LNCAP (cell line): Measurements from ENCODE around the gene CXXC1.

Source experiments
- TF ChIP-seq, protein P1 (sequence below): fragments of 450-650 bp; IDR thresholded peaks from 2 replicates; pipeline ENCODE4 v1.5.1; 2017; ENCODE audit warnings: mild to moderate bottlenecking

The CXXC1 gene

DNA sequence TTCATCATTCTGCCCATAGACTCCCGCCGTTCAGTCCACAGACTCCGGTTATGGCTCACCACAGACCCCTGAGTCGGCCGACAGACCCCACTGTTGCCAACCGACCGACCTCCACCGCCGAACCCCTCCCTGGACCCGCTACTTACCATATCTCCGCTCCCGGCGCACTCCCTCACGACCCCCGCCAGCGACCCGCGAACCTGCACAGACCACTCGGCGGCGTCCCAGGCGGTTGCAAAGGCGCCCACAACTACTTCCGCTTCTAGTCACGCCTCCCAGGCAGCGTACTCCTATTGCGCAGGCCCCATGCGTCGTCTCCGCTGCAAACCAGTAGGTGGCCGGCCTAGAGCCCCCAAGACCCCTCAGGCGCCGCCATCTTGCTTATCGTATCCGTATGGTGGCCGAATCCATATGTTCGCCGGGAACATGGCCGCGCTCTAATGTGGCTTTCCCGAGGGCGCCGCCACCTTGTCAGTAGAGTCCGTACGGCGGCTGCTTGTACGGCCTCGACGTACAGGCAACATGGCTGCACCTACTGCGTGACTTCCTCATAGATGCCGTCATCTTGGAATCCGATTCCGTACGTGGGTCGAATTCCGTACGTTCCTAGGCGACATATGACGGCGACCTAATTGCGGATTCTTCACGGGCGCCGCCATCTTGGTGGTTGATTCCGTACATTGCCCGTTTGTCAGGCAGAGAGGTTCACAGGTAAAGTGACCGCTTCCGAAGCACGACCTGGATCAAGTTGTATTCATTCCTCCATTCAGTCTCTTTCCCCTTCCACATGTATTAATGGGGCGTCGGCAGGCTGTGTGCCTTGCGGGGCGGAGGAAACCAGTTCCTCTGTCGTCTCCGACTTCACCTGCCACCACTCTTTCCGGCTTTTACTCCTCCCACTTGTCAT is at the start of gene CXXC1:
CXXC1 (minus strand) TSS at position 252 of the 907 bp plus-strand sequence; CDS start at position 149, 103 bp downstream.
- TF ChIP-seq, protein P1, sequence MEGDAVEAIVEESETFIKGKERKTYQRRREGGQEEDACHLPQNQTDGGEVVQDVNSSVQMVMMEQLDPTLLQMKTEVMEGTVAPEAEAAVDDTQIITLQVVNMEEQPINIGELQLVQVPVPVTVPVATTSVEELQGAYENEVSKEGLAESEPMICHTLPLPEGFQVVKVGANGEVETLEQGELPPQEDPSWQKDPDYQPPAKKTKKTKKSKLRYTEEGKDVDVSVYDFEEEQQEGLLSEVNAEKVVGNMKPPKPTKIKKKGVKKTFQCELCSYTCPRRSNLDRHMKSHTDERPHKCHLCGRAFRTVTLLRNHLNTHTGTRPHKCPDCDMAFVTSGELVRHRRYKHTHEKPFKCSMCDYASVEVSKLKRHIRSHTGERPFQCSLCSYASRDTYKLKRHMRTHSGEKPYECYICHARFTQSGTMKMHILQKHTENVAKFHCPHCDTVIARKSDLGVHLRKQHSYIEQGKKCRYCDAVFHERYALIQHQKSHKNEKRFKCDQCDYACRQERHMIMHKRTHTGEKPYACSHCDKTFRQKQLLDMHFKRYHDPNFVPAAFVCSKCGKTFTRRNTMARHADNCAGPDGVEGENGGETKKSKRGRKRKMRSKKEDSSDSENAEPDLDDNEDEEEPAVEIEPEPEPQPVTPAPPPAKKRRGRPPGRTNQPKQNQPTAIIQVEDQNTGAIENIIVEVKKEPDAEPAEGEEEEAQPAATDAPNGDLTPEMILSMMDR, result peak; percentile 22; the same call in 1 of the 2 replicates

DNA sequence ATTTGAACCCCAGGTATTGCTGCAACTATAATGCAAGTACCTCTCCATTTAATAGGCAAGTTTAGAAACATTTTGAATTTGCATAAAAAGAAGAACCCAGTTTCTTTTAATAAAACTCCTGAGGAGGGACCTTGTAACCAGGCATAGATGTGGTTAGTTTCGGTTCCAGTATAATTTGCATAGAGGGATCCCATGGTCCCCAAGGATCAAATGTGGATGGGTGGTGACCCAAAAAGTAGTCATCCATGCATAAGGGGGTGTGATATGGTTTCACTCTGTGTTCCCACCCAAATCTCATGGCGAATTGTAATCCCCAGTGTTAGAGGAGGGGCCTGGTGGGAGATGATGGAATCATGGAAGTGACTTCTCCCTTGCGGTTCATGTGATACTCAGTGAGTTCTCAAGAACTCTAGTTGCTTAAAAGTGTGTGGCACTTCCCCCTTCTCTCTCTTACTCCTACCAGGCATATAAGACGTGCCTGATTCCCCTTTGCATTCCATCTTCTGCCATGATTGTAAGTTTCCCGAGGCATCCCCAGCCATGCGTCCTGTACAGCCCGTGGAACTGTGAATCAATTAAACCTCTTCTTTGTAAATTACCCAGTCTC is 47.2 kb upstream of the CXXC1 start:
- TF ChIP-seq, protein P1, result no peak

DNA sequence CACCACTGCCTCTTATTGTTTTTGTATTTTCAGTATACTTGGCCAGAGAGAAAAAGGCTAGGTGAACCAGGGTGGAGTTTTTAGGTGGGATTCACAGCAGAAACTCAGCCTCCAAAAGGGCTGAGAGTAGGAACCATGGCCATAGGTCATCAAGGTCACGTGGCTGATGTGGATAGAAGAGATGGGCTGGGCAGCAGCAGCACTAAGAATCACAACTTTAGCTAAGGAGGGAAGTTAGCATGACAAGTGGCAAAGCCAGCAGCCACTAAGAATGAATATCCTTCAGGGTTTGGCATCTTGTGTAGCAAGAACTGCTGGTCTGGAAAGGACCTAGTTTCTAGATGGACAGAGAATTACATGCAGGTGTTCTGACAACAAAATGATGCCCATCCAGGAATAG is 44.2 kb upstream of the CXXC1 start:
- TF ChIP-seq, protein P1, result no peak

DNA sequence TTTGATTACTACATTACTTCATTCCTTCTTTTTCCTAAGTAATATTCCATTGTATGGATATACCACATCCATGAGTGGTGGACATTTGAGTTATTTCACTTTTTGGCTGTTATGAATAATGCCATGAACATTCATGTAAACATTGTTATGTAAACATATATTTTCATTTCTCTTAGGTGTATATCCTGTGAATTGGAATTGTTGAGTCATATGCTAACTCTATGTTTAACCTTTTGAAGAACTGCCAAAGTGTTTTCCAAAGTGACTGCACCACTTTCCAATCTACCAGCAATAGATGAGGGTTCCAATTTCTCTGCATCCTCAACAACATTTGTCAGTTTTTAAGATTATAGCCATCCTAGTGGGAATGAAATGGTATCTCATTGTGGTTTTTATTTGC is 42.7 kb upstream of the CXXC1 start:
- TF ChIP-seq, protein P1, result no peak

DNA sequence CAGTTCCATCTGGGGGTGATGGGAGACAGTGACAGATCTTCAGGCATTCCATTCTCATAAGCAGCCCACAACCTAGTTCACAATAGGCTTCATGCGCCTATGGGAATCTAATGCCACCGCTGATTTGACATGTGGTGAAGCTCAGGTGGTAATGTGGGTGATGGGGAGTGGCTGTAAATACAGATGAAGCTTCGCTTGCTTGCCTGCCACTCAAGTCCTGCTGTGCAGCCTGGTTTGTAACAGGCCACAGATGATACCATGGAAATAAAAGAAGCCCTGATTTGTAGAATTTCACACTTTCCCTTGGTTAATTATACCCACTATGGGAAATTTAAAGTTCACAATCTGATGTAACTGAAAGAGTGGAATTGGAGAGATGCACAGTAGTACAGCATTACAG is 40.5 kb upstream of the CXXC1 start:
- TF ChIP-seq, protein P1, result no peak

DNA sequence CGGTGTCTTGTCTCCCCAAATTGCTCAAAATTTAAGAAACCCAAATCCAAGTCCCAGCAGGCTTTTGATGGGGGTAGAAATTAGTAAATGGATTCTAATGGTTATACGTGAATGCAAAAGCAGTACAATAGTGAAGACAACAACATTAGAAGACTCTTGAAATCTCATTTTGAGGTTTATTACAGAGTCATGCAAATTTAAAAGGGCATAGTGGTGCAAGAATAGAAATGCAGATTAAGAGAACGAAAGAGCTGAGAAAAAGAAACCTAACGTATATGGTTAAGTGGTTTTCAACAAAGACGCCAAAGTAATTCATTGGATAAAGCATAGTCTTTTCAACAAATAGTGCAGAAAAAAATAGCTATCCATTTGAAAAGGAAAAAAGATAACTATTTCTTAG is 33.2 kb upstream of the CXXC1 start:
- TF ChIP-seq, protein P1, result no peak

DNA sequence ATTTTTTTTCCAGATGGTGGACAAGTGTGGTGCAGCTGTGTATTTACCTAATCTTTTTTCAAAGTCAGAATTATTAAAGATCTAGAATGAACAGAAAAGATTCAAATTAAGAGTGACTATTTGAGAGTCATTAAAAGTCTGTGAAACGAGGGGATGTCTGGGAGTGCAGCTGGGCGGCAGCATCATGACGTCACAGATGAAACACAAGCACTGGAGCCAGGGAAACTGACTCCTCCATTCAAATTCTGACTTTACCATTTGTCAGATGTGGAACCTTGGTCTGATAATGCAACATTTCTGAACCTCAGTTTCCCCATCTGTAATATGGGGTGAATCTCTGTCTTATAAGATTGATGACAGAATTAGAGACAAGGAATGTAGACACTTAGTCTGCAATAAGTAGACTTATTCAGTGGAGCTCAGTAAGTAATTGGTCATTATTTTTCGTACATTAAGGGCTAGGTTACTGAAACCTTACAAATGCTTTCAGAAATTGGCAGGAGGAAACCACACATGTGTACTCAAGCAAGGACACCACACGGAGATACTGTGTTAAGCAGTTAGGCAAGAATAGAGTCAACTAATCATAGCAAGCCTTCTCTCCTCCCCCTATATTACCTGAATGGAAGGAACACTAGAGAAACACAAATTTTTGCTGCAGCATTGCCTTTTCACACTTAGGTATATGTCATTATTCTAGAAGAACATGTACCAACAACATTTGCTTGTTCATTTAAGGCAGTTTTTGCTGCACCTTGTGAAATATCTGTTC is 27.8 kb upstream of the CXXC1 start:
- TF ChIP-seq, protein P1, result no peak
